ENCODE results near the gene CD99L2. TPM values are rescaled to one million over a fixed set of nuclear protein-coding genes. Genes with fewer than 3 reads are reported as not detected.

CD99L2 gene
- total RNA-seq, 2 donors from 2014 or later = 22.1 to 28.7 TPM

GRCh38 chrX:150759568-150760416, 138.7 kb downstream of the CD99L2 start:
- ATAC-seq (no peak), DNase-seq (no peak)
- Histone ChIP-seq H3K27me3 (no peaks in the 10 kb centered on the region), H3K4me1 (no peaks in the 10 kb centered on the region), H3K27ac (no peak overlapping the region), H3K36me3 (replicated peaks in 1 of 2; ENCODE audit: insufficient read depth in 1 of 2, low read depth in 2 of 2) (no peaks in the 10 kb centered on the region), H3K9me3 (no peaks in the 10 kb centered on the region), H3K4me3 (no peak overlapping the region)
- TF ChIP-seq CTCF (IDR thresholded peaks at IDR 0.05) = no peak
- TF ChIP-seq POLR2A (IDR thresholded peaks at IDR 0.05) = no peak
- 95 to 96% methylated on average over 16 to 19 of the region's 22 CpGs for WGBS, 2 donors
- intact Hi-C loops (cut with DNase I) = no loop called here

- no peaks in the 10 kb centered on the region for H3K4me1 ChIP-seq
- H3K27ac ChIP-seq = no peak overlapping the region
- H3K9me3 ChIP-seq = no peaks in the 10 kb centered on the region
- H3K27me3 ChIP-seq = no peaks in the 10 kb centered on the region
- ATAC-seq (no peak), DNase-seq (no peak)
- WGBS, 2 donors = 93 to 100% methylated on average over 2 to 3 of the region's 5 CpGs
- intact Hi-C loops (cut with DNase I) = no loop called here
- TF ChIP-seq CTCF (IDR thresholded peaks at IDR 0.05) (no peak), POLR2A (IDR thresholded peaks at IDR 0.05) (no peak)
- H3K36me3 ChIP-seq (replicated peaks in 1 of 2; ENCODE audit: insufficient read depth in 1 of 2, low read depth in 2 of 2) = no peaks in the 10 kb centered on the region
- H3K4me3 ChIP-seq = no peak overlapping the region
Observed at GRCh38 chrX:150757371-150757770, 141.1 kb downstream of the CD99L2 start.

- intact Hi-C loops (cut with DNase I) = no loop called here
- H3K36me3 ChIP-seq (replicated peaks in 1 of 2; ENCODE audit: insufficient read depth in 1 of 2, low read depth in 2 of 2) = no peaks in the 10 kb centered on the region
Observed at GRCh38 chrX:150753968-150754367, 144.5 kb downstream of the CD99L2 start.

GRCh38 chrX:150753357-150753756, 145.1 kb downstream of the CD99L2 start:
- intact Hi-C loops (cut with DNase I) = no loop called here
- Histone ChIP-seq H3K27me3 (no peaks in the 10 kb centered on the region), H3K4me3 (no peak overlapping the region), H3K4me1 (no peaks in the 10 kb centered on the region), H3K9me3 (no peaks in the 10 kb centered on the region), H3K36me3 (replicated peaks in 1 of 2; ENCODE audit: insufficient read depth in 1 of 2, low read depth in 2 of 2) (no peaks in the 10 kb centered on the region), H3K27ac (no peak overlapping the region)
- TF ChIP-seq POLR2A (IDR thresholded peaks at IDR 0.05) (no peak), CTCF (IDR thresholded peaks at IDR 0.05) (no peak)
- no peak for DNase-seq
- ATAC-seq = no peak
- 67 to 86% methylated on average over 4 of the region's 4 CpGs for WGBS, 2 donors

More at GRCh38 chrX:150753968-150754367, 144.5 kb downstream of the CD99L2 start:
- DNase-seq = no peak
- Histone ChIP-seq H3K4me3 (no peak overlapping the region), H3K4me1 (no peaks in the 10 kb centered on the region), H3K27ac (no peak overlapping the region), H3K27me3 (no peaks in the 10 kb centered on the region), H3K9me3 (no peaks in the 10 kb centered on the region)
- 88 to 91% methylated on average over 4 of the region's 4 CpGs for WGBS, 2 donors
- ATAC-seq = no peak
- TF ChIP-seq CTCF (IDR thresholded peaks at IDR 0.05) = no peak
- TF ChIP-seq POLR2A (IDR thresholded peaks at IDR 0.05) = no peak

- H3K27me3 ChIP-seq = no peaks in the 10 kb centered on the region
- no peak overlapping the region for H3K4me3 ChIP-seq
- no peaks in the 10 kb centered on the region for H3K36me3 ChIP-seq (replicated peaks in 1 of 2; ENCODE audit: insufficient read depth in 1 of 2, low read depth in 2 of 2)
- no peak overlapping the region for H3K27ac ChIP-seq
- intact Hi-C loops (cut with DNase I) = no loop called here
- H3K9me3 ChIP-seq = no peaks in the 10 kb centered on the region
- TF ChIP-seq CTCF (IDR thresholded peaks at IDR 0.05) = no peak
- H3K4me1 ChIP-seq = no peaks in the 10 kb centered on the region
- ATAC-seq = no peak
- 82 to 87% methylated on average over 3 of the region's 3 CpGs for WGBS, 2 donors
- no peak for DNase-seq
Observed at GRCh38 chrX:150752124-150752523, 146.3 kb downstream of the CD99L2 start.
